HuH-7.5 (cell line): ENCODE data around the gene STRIP1.
A peak's percentile ranks its signal among the peaks of the same experiment; 100 is the strongest.

Experiments used
- DNase-seq: peaks from one replicate; pipeline ENCODE4 v3.0.0; 2011; ENCODE audit warnings: low spot score

STRIP1 gene, protein sequence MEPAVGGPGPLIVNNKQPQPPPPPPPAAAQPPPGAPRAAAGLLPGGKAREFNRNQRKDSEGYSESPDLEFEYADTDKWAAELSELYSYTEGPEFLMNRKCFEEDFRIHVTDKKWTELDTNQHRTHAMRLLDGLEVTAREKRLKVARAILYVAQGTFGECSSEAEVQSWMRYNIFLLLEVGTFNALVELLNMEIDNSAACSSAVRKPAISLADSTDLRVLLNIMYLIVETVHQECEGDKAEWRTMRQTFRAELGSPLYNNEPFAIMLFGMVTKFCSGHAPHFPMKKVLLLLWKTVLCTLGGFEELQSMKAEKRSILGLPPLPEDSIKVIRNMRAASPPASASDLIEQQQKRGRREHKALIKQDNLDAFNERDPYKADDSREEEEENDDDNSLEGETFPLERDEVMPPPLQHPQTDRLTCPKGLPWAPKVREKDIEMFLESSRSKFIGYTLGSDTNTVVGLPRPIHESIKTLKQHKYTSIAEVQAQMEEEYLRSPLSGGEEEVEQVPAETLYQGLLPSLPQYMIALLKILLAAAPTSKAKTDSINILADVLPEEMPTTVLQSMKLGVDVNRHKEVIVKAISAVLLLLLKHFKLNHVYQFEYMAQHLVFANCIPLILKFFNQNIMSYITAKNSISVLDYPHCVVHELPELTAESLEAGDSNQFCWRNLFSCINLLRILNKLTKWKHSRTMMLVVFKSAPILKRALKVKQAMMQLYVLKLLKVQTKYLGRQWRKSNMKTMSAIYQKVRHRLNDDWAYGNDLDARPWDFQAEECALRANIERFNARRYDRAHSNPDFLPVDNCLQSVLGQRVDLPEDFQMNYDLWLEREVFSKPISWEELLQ

GRCh38 chr1:110034451-110035235 is at the start of gene STRIP1:
STRIP1 (plus strand) TSS chr1:110034624; CDS start chr1:110034638, 14 bp downstream.
- DNase-seq: peak; percentile 69

DNA sequence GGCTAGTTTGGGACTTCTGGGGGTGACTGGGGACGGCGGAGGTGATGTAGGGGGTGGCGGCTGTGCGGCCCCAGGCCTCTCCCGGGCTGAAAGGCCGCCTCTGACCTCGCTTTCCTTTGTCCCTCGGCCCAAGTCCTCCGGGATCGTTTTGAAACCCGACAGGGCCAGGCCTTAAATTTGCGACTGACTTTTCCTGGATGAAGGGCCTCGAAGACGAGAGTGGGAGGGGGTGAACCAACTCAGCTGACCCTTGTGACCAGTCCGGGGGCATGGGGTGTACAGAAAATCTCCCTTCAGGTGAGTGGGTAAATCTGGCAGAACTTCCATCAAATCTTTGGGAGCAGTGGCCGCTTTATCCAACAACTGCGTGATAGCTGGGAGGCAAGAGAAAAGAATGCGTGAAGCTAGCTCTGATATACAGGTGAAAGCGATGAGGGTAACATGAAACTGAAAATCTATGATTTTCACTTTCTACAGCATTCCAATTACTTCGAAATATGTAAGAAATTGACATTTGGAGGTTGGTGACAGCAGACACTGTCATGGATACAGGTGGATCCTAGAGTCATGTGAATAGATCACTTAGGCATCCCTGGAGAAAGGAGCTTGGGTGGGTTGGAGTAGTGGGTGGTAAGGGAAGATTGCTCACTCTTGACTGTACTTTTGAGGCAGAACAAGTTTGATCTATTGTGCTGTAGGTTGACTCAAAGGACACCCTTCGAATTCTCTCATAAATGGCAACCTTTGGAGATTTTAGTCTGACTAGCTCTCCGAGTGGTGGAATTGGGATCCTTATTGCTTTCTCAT is 49.0 kb upstream of the STRIP1 start:
- DNase-seq: no peak

GRCh38 chr1:109986054-109986444 is 48.4 kb upstream of the STRIP1 start:
- DNase-seq: no peak

DNA sequence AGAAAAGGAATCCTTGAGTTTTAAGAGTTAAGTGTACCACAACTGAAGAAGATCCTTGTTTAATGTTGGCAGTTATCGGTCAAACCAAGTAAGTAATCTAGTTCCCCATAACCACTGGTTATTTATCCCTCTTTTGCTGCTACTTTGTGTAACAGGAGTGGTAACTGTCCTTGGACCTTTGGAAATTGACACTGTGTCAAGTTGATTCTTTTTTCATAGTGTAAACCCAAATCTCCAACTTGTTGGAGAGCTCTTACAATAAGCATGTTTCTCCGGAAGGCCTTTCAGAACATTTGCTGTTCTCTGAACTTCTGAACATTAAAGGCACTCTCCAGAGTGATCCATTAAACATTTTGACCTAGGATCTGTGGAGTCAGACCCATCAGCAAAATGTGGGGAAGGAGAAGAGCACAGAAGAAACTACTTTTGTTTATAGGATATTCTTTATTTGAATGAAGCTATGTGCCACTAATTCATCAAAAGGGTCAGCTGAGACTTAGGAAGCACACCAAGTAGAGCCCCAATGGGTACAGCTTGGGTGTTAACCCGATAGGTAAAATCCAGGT is 46.0 kb upstream of the STRIP1 start:
- no peak for DNase-seq

GRCh38 chr1:109989506-109990301 is 44.7 kb upstream of the STRIP1 start:
- no peak for DNase-seq

DNA sequence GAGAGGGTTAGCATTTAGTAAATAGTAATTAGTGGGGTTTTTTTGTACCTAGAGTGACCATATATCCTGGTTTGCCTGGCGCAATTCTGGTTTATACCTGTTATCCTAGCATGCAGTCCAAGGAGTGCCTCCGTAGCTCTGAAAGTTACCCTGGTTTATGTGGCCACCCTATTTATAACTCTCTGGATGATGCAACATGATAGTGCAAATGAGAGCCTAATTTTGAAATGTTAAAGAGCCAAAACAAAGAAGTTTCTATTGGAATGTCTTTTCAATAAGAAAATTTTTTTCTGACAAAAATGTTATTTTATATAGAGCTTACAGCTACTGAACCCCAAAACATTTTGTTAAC is 44.1 kb upstream of the STRIP1 start:
- DNase-seq: no peak

DNA sequence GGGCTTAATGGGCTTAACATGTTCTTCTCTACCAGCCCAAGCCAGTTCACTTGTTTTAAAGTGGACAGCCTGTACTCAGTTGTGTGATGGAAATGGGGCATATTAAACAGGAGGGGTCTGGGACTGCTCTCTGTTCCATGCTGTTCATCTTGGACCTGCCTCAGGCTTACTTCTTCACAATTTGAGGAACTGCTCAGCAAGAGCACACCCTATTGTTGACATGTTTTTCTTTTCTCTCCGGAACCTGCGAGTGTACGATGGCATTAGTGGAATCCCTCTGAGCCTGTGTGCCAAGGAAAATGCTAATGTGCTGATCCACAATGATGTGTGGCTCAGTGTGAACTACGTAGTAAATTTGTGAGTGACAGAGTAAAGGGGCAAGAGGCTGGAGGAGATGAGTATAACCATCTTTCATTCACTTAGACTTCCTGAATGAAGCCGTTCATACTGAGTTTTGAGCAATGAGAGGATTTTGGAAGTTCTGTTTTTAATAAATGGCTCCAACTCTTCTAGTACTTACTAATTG is 43.0 kb upstream of the STRIP1 start:
- no peak for DNase-seq

DNA sequence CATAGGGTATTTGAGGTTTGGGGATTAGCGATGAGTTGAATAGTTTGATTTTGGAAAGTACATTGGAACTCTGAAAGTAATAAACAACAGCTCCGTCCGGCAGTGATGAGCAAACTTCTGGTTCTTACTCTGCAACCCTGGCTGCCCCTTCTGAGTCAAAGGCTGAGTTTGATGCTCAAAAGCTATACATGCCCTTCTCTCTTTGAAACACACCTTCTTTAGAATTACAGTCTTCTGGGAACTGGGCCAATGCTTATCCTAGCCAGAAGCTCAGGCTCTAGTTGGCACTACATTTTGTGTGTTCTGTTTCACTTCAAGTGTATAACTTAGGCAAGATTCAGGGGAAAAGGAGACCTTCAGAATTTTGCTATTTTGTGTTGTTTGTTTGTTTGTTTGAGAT is 40.5 kb upstream of the STRIP1 start:
- no peak for DNase-seq

- no peak for DNase-seq
Measured at GRCh38 chr1:109994654-109995053, 39.8 kb upstream of the STRIP1 start.

DNA sequence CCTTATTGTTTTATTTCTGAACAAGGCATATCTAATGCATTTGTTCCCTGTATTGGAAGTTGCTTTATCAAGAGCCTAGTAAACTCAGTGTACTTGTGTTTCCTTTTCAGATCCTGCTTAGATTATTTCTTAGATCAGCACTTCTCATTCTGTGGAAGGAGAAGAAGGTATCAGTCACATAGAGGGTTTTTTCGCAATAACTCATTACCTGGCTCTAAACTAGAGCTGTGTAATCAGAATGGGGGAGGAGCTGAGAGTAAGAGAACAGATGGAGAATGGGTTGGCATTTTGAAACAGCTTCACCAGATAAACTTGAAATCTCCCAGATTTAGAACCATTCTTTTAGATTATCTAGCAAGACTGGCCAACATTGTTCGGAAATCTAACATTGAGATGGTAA is 38.9 kb upstream of the STRIP1 start:
- DNase-seq: no peak

GRCh38 chr1:109996476-109996875 is 37.9 kb upstream of the STRIP1 start:
- DNase-seq: no peak

DNA sequence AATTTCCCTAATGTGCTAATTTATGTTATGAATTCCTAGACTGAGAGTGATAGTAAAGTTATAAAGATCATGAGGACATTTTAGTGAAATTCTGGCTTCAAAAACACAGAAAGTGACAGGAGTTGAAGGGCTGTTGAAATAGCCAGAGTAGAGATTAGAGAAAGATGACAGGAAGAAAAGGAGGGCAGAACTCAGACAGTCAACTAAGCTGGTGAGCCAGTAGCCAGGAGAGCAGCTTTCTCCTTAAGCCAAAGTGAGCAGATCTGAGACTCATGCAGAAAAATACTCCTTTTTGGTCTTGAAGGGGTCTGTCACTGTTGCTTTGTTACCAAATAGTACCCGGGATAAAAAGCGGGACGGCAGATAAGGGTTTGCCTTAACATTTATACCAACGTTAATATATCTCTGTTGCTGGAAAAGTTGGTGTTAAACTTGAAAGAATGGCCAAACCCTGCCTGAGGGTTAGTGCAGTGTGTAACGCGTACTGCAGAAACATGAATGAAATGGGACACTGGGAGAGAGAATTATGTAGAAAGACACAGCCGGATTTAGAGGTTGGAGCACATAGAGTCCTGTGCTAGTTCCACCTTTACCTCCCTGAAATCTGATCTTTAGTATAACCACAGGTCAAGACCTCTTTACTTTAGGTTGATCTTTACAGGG is 37.1 kb upstream of the STRIP1 start:
- no peak for DNase-seq

DNA sequence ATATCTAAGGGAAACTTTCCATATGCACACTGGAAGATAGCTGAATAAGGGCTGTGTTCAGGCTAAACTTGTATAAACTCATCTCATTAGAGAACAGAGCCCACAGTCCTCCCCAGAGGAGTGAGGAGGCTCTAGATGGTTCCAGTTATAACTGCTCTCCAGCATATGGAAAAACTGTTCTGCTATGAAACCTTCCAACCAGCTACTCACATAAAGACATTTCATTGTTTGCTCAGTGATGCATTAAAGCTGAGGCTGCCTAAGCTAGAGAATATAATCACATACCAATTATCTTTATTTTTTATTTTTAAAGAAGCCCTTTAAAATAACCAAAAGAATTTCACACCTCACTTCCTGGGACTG is 36.6 kb upstream of the STRIP1 start:
- no peak for DNase-seq

DNA sequence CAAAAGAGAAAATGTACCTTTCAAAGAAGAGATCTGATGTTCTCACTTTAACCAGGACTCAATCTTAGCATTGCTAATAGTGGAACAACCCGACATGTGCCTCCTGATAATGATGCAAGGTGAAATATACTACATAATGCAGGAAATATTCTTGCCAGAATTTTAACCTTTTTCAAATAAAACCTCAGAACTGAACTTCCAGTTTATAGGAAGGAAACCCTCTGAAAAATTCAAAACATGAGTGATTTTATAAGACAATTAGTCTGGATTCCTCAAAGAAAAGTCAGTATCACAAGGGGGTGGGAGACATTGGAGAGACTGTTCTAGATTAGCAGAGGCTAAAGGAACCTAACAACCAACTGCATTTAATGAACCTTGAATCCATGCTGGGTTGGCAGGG is 31.7 kb upstream of the STRIP1 start:
- no peak for DNase-seq

- no peak for DNase-seq
Measured at GRCh38 chr1:110003747-110004428, 30.5 kb upstream of the STRIP1 start.

- DNase-seq: no peak
Measured at GRCh38 chr1:110004583-110004982, 29.8 kb upstream of the STRIP1 start.

DNA sequence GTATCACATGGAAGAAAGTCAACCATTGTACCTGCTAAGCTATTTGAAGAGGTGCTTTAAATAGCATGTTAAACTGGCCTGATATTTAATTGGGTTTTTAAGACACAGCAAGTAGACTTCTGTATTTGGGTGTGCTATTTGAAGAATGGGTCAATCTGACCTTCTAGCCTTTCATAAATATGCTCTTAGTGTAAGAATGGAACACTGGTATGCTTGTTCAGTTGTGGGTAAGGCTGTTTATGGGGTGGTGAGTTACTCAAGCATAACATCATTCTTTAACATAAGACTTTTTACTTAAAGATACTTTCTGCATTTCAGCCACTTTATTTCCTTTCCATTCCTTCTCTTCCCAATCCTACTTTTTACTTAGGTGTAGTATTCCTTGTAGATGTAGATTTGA is 28.5 kb upstream of the STRIP1 start:
- DNase-seq: no peak

GRCh38 chr1:110006516-110006915 is 27.9 kb upstream of the STRIP1 start:
- DNase-seq: no peak
